Umbilical cord (tissue), 2 donors: ENCODE measurements around the gene SELENON. TPM values are rescaled to one million over a fixed set of nuclear protein-coding genes. Genes with fewer than 3 reads are reported as not detected.

ENCODE experiments used
- DNase-seq: peaks from one replicate; pipeline ENCODE4 v3.0.0-alpha.2; 2015; ENCODE audit warnings: low spot score
- total RNA-seq: library from RNA; depleted of rRNA; stranded (reverse); fragments of >200 nt; gene quantifications from one replicate; pipeline ENCODE4 v1.2.3, GENCODE V29; 2014; ENCODE audit warnings: low replicate concordance; ENCODE audit not compliant: insufficient read depth

The SELENON gene
- total RNA-seq, 1 donor from 2014 or later, result 17.8 TPM

DNA sequence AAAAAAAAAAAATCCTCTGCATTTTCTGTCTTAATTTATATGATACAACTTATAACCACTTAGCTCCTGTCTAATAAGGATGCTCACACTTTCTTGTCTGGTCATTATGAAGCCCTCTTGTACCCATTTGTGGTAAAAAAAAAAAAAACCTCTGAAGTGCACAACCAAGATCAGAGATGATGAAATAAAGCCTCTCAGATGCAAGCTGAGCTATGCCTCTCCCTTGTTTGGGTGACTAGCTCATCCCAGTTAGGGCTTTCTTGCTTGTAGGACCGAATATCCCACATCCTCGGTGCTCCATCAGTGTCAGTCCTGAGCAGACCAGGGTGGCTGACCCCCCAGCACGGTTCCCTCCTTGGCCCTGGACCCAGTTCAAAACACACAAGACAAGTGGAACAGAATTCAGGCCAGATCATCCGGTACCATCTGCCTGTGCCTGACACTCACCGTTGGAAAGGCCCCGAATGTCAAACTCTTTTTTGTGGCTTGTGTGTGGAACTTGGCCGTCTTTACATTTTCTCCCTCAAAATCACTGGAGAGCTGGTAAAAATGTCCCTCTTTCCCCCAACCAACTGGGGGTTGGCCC is 6.3 kb upstream of the SELENON start:
- DNase-seq, result no peak

DNA sequence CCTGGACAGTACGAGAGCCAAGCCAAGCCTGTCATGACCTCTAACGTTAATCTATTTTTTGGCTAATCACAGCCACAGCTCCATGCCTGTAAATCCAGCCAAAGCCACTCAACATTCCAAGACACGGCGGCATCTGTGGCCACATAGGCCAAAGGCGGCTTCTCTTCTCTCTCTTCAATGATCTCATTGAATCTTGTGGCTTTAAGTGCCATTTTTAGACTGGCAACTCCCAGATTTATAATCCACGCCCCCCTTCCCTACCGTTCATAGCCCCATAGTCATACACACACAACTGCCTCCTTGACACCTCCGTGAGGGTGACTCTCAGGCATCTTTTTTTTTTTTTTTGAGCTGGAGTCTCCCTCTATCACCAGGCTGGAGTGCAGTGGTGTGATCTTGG is 5.7 kb upstream of the SELENON start:
- no peak for DNase-seq

DNA sequence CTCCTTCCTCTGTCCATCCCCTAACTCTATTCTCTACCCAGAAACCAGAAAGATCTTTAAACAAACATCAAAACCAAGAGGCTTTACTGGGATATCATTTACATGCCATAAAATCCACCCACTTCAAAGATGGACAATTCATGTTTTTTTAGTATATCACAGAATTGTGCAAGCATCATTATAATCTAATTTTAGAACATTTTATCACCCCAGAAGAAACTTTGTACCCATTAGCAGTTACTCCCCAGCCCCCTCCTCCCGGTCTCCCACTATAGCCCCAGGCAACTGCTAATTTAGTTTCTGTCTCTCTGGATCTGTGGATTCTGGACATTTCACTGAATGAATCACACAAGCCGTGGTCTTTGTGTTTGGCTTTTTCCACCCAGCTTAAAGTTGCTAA is 4.8 kb upstream of the SELENON start:
- DNase-seq, result peak; percentile 67

- no peak for DNase-seq
Measured at GRCh38 chr1:25795946-25796810, 3.8 kb upstream of the SELENON start.

- DNase-seq, result peak; percentile 74
Measured at GRCh38 chr1:25796811-25797458, 3.1 kb upstream of the SELENON start.

DNA sequence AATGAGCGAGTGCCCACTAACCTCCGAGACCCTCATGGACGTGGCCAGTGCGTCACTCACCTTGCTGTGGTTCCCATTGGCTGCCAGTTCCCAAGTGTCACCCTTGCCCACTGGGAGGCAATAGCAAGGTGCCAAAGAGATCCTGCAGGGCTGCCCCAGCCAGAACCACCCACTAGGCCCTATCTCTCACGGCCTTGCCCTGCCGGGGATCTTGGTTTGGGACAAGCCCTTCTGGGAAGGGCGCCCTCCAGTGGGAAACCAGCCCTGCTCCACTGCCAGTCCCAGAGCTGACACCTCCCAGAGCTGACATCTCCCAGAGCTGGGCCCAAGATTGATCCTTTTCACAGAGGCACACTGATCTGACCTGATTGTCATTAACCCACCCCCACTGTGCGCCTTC is 2.1 kb upstream of the SELENON start:
- no peak for DNase-seq

DNA sequence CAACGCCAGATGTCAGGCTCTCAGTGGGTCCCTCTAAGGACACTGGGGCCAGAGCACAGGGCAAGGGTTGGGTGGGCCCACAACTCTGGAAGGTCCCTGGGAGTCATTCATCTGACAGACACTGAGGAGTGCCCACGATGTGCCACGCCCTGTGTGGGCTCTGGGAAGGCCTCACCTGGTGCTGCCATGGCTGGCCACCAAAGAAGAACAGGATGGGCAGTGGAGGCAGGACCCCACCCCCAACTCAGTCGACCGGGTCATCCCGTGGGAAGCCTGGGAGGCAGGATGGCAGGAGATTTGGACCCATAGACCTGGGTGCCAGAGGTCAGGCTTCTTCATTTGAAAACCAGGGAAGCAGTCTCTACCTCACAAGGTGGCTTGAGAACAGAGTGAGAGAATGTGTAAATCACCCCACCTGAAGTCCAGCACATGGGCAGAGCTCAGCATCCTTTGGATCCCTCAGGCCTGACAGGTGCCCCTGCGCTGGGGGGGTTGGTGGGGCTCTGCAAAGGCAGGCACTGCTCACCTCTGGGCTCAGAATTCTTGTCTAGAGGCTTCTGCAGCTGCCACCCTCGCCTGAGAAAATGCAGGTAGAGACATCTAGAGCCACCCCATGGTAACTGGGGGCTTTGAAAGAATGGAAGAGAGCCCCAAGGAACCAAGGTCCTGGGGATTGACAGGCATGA is 1.2 kb upstream of the SELENON start:
- no peak for DNase-seq

GRCh38 chr1:25799352-25799934 is 550 bp upstream of the SELENON start:
- DNase-seq, result no peak

DNA sequence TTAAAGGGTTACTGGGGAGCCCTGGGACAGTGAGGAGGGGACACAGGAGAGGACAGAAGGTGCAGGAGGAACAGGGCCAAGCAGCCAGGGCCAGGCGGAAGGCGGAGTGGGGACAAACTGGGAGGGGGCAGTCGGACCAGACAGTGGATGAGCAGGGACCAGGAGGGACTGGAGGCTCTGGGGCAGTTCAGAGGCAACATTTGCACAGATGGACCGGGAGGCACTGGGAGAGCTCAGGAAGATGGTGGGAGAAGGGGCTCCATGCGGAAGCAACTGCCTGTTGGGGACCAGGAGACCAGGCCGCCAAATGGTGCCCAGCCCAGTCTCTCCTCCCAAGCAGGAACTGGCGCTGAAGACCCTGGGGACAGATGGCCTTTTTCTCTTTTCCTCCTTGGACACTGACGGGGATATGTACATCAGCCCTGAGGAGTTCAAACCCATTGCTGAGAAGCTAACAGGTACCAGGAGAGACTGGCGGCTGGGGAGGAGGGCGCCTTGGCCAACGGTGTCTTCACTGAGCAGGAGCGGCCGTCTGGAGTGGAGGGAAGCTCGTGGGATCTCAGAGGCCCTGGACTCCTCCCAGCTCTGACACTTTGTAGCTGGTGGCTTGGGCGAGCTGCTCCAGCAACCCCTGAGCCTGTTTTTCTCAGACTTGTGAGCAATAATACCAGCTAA is 847 bp downstream of the SELENON start:
- no peak for DNase-seq

DNA sequence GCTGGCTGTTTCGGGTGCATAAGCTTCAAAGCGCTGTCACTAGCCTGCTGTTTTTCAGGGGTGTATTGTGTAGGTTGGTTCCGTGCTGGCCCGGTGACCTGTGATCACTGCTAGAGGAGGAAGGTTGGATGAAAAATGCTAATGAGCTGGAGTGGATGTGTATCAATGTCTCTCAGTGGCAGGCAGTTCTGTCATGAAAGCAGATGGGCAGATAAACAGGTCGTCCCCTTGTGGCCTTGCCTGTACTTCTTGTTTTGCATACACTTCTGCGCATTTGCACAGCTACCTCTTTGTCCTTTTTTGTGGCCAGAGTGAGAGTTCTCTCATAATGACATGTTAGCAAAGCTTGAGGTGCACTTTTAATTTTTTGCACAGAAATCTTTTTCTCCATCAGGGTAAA is 2.9 kb downstream of the SELENON start:
- no peak for DNase-seq

GRCh38 chr1:25803368-25803767 is 3.4 kb downstream of the SELENON start:
- no peak for DNase-seq

GRCh38 chr1:25804244-25804963 is 4.4 kb downstream of the SELENON start:
- DNase-seq, result no peak

- DNase-seq, result no peak
Measured at GRCh38 chr1:25804964-25805862, 5.2 kb downstream of the SELENON start.

GRCh38 chr1:25805863-25806225 is 5.9 kb downstream of the SELENON start:
- peak; percentile 62 for DNase-seq

- DNase-seq, result no peak
Measured at GRCh38 chr1:25806418-25806817, 6.4 kb downstream of the SELENON start.

- DNase-seq, result no peak
Measured at GRCh38 chr1:25807480-25808390, 7.7 kb downstream of the SELENON start.

DNA sequence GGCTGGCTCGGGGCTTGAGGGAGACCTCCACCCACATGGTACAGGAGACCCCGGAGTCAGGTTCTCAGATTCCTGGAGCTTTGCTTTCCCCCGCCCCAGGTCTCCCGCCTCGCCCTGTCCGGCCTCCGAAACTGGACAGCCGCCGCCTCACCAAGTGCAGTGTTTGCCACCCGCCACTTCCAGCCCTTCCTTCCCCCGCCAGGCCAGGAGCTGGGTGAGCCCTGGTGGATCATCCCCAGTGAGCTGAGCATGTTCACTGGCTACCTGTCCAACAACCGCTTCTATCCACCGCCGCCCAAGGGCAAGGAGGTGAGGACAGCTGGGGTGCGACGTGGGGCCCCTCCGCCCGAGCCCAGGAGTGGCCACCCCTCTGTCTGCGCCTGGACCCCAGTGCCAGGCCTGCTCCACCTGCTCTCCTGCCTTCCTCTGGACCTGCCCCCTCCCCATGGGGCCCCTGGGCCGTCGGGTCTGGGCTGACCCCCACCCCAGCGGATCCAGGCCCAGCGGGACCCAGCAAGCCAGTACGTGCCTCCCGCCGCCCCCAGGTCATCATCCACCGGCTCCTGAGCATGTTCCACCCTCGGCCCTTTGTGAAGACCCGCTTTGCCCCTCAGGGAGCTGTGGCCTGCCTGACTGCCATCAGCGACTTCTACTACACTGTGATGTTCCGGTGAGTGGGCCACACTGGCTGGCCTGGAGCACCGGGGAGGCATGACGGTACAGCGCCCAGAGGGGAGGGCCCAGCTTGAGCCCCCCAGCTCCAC is 8.7 kb downstream of the SELENON start:
- DNase-seq, result no peak
